HUES64 (cell line): Measurements from ENCODE around the gene NUMB.

Experiments used
- H3K27ac ChIP-seq: 2 replicates; pipeline ENCODE4 v1.7.0; 2013; ENCODE audit warnings: low read depth, low read length, inconsistent platforms
- H3K27me3 ChIP-seq: 2 replicates; pipeline ENCODE4 v1.6.1; 2013; ENCODE audit warnings: mild to moderate bottlenecking, low read length; ENCODE audit not compliant: insufficient read depth
- H3K36me3 ChIP-seq: 2 replicates; pipeline ENCODE4 v1.6.1; 2013; ENCODE audit warnings: mild to moderate bottlenecking, low read length; ENCODE audit not compliant: insufficient read depth
- H3K4me1 ChIP-seq: 2 replicates; pipeline ENCODE4 v1.6.1; 2013; ENCODE audit warnings: mild to moderate bottlenecking, low read length, moderate library complexity; ENCODE audit not compliant: insufficient read depth
- H3K4me3 ChIP-seq: 2 replicates; pipeline ENCODE4 v1.5.1; 2013; ENCODE audit warnings: mild to moderate bottlenecking, low read length, moderate library complexity
- H3K9ac ChIP-seq: 2 replicates; pipeline ENCODE4 v1.6.1; 2013; ENCODE audit warnings: mild to moderate bottlenecking, low read depth, low read length
- H3K9me3 ChIP-seq: 2 replicates; pipeline ENCODE4 v1.6.1; 2013; ENCODE audit warnings: low read depth, low read length; ENCODE audit not compliant: insufficient read depth
- WGBS: fragments of 150-250, 120-280 bp; methylation state at CpG from one replicate; pipeline ENCODE4 v1.1.7; 2013; ENCODE audit warnings: missing lambda C conversion rate; 5-methylcytosine and 5-hydroxymethylcytosine counted together

The NUMB gene

GRCh38 chr14:73286598-73286997, 171.7 kb downstream of the NUMB start:
- no peaks in the 10 kb centered on the region for H3K9me3 ChIP-seq
- 40% methylated on average over 1 of the region's 2 CpGs for WGBS
- no peak overlapping the region for H3K9ac ChIP-seq
- no peaks in the 10 kb centered on the region for H3K27me3 ChIP-seq
- H3K4me1 ChIP-seq: peaks cover 57% of the 10 kb centered on the region
- peak overlapping the region; percentile 10; the same call in 1 of the 2 replicates for H3K4me3 ChIP-seq
- peaks cover 27% of the 10 kb centered on the region for H3K36me3 ChIP-seq
- H3K27ac ChIP-seq: peak overlapping the region; percentile 68; the same call in 1 of the 2 replicates

GRCh38 chr14:73285979-73286378, 172.4 kb downstream of the NUMB start:
- Histone ChIP-seq H3K36me3 (peaks cover 33% of the 10 kb centered on the region), H3K9me3 (no peaks in the 10 kb centered on the region), H3K9ac (no peak overlapping the region), H3K27me3 (no peaks in the 10 kb centered on the region), H3K4me3 (no peak overlapping the region), H3K4me1 (peaks cover 57% of the 10 kb centered on the region), H3K27ac (no peak overlapping the region)
- WGBS: no CpG with 5 or more reads among the region's 1 CpG

DNA sequence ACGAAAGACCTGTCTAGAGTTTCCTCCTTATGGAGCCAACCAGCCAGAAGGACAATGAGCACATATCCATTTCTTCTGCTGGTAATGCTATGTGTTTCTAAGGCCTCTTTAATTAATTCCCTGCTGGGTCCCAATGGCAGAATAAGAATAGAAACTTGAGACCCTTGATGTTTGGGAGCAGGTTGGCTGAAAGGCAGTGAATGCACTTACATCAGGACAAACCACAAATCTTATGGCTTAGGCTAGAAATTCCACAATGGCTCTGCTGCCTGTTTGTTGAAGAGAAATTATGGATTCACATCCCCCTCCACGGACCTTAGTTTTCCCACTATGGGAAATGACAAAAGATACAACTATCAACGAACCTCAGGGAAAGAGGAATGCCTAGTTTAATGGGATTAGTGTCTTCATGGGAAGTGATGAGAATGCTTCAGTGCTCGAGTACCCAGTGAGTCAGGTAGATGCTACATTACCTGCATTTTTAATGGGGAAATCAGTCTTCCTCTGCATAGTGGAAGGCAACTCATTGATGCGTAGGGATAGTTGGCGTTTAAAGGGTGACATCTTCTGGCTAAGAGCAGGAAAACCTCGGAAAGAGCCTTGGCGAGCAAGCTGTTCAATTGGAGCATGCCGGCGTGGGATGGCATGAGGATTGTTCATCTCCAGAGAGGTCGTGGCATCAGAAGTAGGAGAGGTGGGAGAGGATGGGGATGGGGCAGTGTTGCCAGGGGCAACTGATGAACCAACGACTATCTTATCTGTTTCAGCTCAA, 174.6 kb downstream of the NUMB start:
- H3K27ac ChIP-seq: peak overlapping the region; percentile 55; the same call in 1 of the 2 replicates
- H3K4me3 ChIP-seq: no peak overlapping the region
- no peaks in the 10 kb centered on the region for H3K9me3 ChIP-seq
- H3K27me3 ChIP-seq: no peaks in the 10 kb centered on the region
- peaks cover 36% of the 10 kb centered on the region for H3K4me1 ChIP-seq
- H3K9ac ChIP-seq: no peak overlapping the region
- WGBS: 41% methylated on average over 11 of the region's 12 CpGs
- peaks cover 47% of the 10 kb centered on the region for H3K36me3 ChIP-seq

DNA sequence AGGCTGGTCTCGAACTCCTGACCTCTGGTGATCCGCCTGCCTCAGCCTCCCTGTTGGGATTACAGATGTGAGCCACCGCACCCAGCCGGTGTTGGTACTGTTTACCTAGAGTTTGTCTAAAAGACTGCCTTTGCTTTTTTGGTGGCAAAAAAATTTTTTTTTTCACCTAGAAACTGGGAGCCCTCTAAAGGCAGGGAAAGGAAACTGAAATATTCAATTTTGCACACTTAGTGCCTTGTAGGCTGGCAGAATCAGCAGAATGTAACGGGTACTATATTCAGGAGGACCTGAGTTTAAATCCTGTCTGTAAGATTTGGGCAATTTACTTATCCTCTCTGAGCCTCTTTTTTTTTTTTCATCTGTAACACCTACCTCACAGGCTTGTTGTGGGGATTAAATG, 177.4 kb downstream of the NUMB start:
- Histone ChIP-seq H3K27me3 (no peaks in the 10 kb centered on the region), H3K36me3 (peaks cover 63% of the 10 kb centered on the region), H3K9ac (no peak overlapping the region), H3K9me3 (no peaks in the 10 kb centered on the region), H3K4me3 (no peak overlapping the region), H3K27ac (no peak overlapping the region), H3K4me1 (peaks cover 16% of the 10 kb centered on the region)
- WGBS: 96% methylated on average over 5 of the region's 5 CpGs

- Histone ChIP-seq H3K9ac (no peak overlapping the region), H3K36me3 (peaks cover 71% of the 10 kb centered on the region), H3K9me3 (no peaks in the 10 kb centered on the region), H3K4me3 (no peak overlapping the region), H3K27me3 (no peaks in the 10 kb centered on the region), H3K27ac (no peak overlapping the region), H3K4me1 (no peaks in the 10 kb centered on the region)
- WGBS: 100% methylated on average over 2 of the region's 2 CpGs
These were observed 181.0 kb downstream of the NUMB start for GRCh38 chr14:73277376-73277775.

DNA sequence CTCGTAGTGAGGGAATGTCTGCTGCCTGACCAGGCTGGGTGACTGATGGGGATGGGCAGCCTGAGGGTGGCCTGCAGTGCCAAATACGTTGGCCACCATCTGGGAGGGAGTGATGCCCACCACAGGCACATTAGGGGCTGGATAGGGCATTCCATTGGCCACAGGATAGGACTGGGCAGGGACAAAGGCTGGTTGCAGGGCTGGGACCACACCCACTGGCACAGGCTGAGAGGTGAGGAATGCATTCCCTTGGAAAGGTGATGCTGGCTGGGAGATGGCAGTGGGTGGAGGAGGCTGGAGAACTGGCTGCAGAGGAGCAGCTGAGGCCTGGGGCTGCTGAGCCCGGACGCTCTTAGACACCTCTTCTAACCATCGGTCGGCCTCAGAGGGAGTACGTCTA, 181.5 kb downstream of the NUMB start:
- H3K9me3 ChIP-seq: no peaks in the 10 kb centered on the region
- no peaks in the 10 kb centered on the region for H3K4me1 ChIP-seq
- H3K27ac ChIP-seq: no peak overlapping the region
- H3K9ac ChIP-seq: no peak overlapping the region
- no peaks in the 10 kb centered on the region for H3K27me3 ChIP-seq
- H3K36me3 ChIP-seq: peaks cover 66% of the 10 kb centered on the region
- H3K4me3 ChIP-seq: no peak overlapping the region
- 94% methylated on average over 7 of the region's 7 CpGs for WGBS

DNA sequence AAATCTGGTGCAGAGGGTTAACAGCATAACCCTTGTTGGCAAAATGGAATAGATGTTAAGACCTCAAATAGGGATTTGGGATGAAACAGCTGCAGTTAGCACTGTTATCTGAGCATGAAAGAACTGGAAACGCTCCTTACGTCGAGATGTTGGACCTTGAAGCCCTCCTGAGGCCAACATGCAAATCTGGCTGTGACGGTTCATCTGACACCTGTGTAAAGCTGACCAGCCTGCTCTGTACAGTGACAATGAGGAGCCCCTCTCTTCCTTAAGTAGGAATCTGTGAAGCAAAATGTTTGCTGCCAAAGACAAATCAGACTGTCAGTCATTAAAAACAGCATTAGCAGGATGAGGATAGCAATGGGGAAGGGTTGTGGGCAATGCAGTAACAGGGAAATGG, 184.5 kb downstream of the NUMB start:
- Histone ChIP-seq H3K4me1 (no peaks in the 10 kb centered on the region), H3K9ac (no peak overlapping the region), H3K27ac (no peak overlapping the region), H3K9me3 (no peaks in the 10 kb centered on the region), H3K36me3 (peaks cover 44% of the 10 kb centered on the region), H3K27me3 (0 out of 2 replicates have a peak, but pooled peaks cover 6% of the 10 kb centered on the region), H3K4me3 (no peak overlapping the region)
- WGBS: 92% methylated on average over 4 of the region's 4 CpGs

DNA sequence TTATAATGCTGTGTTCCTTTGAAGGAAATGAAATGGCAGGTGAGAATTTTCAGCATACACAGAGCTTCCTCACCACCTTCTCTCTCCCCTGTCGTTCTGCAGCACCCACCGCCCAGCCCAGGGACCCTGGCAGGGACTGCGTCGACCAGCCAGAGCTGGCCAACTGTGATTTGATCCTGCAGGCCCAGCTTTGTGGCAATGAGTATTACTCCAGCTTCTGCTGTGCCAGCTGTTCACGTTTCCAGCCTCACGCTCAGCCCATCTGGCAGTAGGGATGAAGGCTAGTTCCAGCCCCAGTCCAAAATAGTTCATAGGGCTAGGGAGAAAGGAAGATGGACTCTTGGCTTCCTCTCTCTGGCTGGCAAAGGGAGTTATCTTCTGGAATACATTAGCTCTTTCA, 186.0 kb downstream of the NUMB start:
- H3K4me3 ChIP-seq: no peak overlapping the region
- H3K4me1 ChIP-seq: no peaks in the 10 kb centered on the region
- H3K27ac ChIP-seq: no peak overlapping the region
- H3K36me3 ChIP-seq: peaks cover 39% of the 10 kb centered on the region
- no peaks in the 10 kb centered on the region for H3K9me3 ChIP-seq
- no peak overlapping the region for H3K9ac ChIP-seq
- H3K27me3 ChIP-seq: 0 out of 2 replicates have a peak, but pooled peaks cover 6% of the 10 kb centered on the region
- WGBS: 92% methylated on average over 6 of the region's 6 CpGs

- Histone ChIP-seq H3K9me3 (no peaks in the 10 kb centered on the region), H3K36me3 (peaks cover 18% of the 10 kb centered on the region), H3K27ac (no peak overlapping the region), H3K27me3 (0 out of 2 replicates have a peak, but pooled peaks cover 6% of the 10 kb centered on the region), H3K4me1 (no peaks in the 10 kb centered on the region), H3K4me3 (peak overlapping the region; percentile 40), H3K9ac (peak overlapping the region; percentile 42)
- 79% methylated on average over 48 of the region's 48 CpGs for WGBS
These were observed 188.4 kb downstream of the NUMB start for GRCh38 chr14:73269729-73270531.

GRCh38 chr14:73267474-73267873, 190.9 kb downstream of the NUMB start:
- Histone ChIP-seq H3K36me3 (peaks cover 8% of the 10 kb centered on the region; the same call in 1 of the 2 replicates), H3K4me1 (no peaks in the 10 kb centered on the region), H3K9ac (no peak overlapping the region), H3K9me3 (no peaks in the 10 kb centered on the region), H3K27ac (no peak overlapping the region), H3K4me3 (no peak overlapping the region), H3K27me3 (0 out of 2 replicates have a peak, but pooled peaks cover 6% of the 10 kb centered on the region)
- 97% methylated on average over 6 of the region's 6 CpGs for WGBS

GRCh38 chr14:73266317-73266716, 192.0 kb downstream of the NUMB start:
- 0 out of 2 replicates have a peak, but pooled peaks cover 6% of the 10 kb centered on the region for H3K27me3 ChIP-seq
- H3K27ac ChIP-seq: no peak overlapping the region
- no peaks in the 10 kb centered on the region for H3K9me3 ChIP-seq
- H3K4me1 ChIP-seq: no peaks in the 10 kb centered on the region
- 95% methylated on average over 7 of the region's 7 CpGs for WGBS
- peaks cover 8% of the 10 kb centered on the region; the same call in 1 of the 2 replicates for H3K36me3 ChIP-seq
- H3K4me3 ChIP-seq: no peak overlapping the region
- no peak overlapping the region for H3K9ac ChIP-seq
